Measurements from ENCODE around the gene MALRD1. TPM values are rescaled to one million over a fixed set of nuclear protein-coding genes. Genes with fewer than 3 reads are reported as not detected.

MALRD1 gene
- total RNA-seq, 1 donor from 2014 or later = 0.45 TPM

GRCh38 chr10:19212590-19212989 lies 164.0 kb downstream of the MALRD1 start:
- no peak overlapping the region for H3K27ac ChIP-seq (ENCODE audit: low read depth, low read length)
- FAIRE-seq (no peak), DNase-seq (ENCODE audit: low read depth) (no peak)
- H3K9ac ChIP-seq (ENCODE audit: low read length) = no peak overlapping the region
- Mint-ChIP-seq H3K36me3 (ENCODE audit: low read depth, unreplicated experiment) (no peaks in the 10 kb centered on the region), H3K27me3 (ENCODE audit: low read depth, unreplicated experiment) (no peaks in the 10 kb centered on the region), H3K9me3 (ENCODE audit: unreplicated experiment) (no peaks in the 10 kb centered on the region), H3K4me1 (ENCODE audit: low read depth, unreplicated experiment) (peaks cover 5% of the 10 kb centered on the region), H3K27ac (ENCODE audit: unreplicated experiment) (no peak overlapping the region), H3K4me3 (ENCODE audit: unreplicated experiment) (no peak overlapping the region)
- no peaks in the 10 kb centered on the region for H3K4me1 ChIP-seq (ENCODE audit: insufficient read depth, low read length)
- no peaks in the 10 kb centered on the region for H3K79me2 ChIP-seq (ENCODE audit: insufficient read depth, low read length)
- H3K36me3 ChIP-seq (ENCODE audit: insufficient read depth, low read length) = no peaks in the 10 kb centered on the region
- no peaks in the 10 kb centered on the region for H3K27me3 ChIP-seq (ENCODE audit: insufficient read depth, low read length)
- H3K4me3 ChIP-seq (ENCODE audit: insufficient read depth, low read depth, low read length) = no peak overlapping the region
- H2AFZ ChIP-seq (ENCODE audit: low read depth, low read length) = no peak overlapping the region
- no peak overlapping the region for H3K4me2 ChIP-seq (ENCODE audit: low read length)
- no peaks in the 10 kb centered on the region for H3K9me3 ChIP-seq (ENCODE audit: insufficient read depth, low read depth, low read length)
- H4K20me1 ChIP-seq (ENCODE audit: insufficient read depth, low read length) = no peaks in the 10 kb centered on the region
- TF ChIP-seq EZH2 (IDR thresholded peaks at IDR 0.05; ENCODE audit: insufficient read depth, low read length) (no peak), CTCF (IDR thresholded peaks at IDR 0.05; ENCODE audit: insufficient read depth, low read depth, low read length) (no peak)

GRCh38 chr10:19221216-19221615 lies 172.6 kb downstream of the MALRD1 start:
- Histone ChIP-seq H3K9ac (ENCODE audit: low read length) (no peak overlapping the region), H3K27me3 (ENCODE audit: insufficient read depth, low read length) (no peaks in the 10 kb centered on the region), H2AFZ (ENCODE audit: low read depth, low read length) (no peak overlapping the region), H3K27ac (ENCODE audit: low read depth, low read length) (no peak overlapping the region), H3K4me2 (ENCODE audit: low read length) (no peak overlapping the region), H3K4me3 (ENCODE audit: insufficient read depth, low read depth, low read length) (no peak overlapping the region), H3K9me3 (ENCODE audit: insufficient read depth, low read depth, low read length) (no peaks in the 10 kb centered on the region), H3K36me3 (ENCODE audit: insufficient read depth, low read length) (no peaks in the 10 kb centered on the region), H4K20me1 (ENCODE audit: insufficient read depth, low read length) (no peaks in the 10 kb centered on the region), H3K79me2 (ENCODE audit: insufficient read depth, low read length) (no peaks in the 10 kb centered on the region), H3K4me1 (ENCODE audit: insufficient read depth, low read length) (no peaks in the 10 kb centered on the region)
- Mint-ChIP-seq H3K9me3 (ENCODE audit: unreplicated experiment) (peaks cover 2% of the 10 kb centered on the region), H3K4me1 (ENCODE audit: low read depth, unreplicated experiment) (no peaks in the 10 kb centered on the region), H3K27me3 (ENCODE audit: low read depth, unreplicated experiment) (no peaks in the 10 kb centered on the region), H3K36me3 (ENCODE audit: low read depth, unreplicated experiment) (no peaks in the 10 kb centered on the region), H3K27ac (ENCODE audit: unreplicated experiment) (no peak overlapping the region), H3K4me3 (ENCODE audit: unreplicated experiment) (no peak overlapping the region)
- no peak for TF ChIP-seq EZH2 (IDR thresholded peaks at IDR 0.05; ENCODE audit: insufficient read depth, low read length)
- TF ChIP-seq CTCF (IDR thresholded peaks at IDR 0.05; ENCODE audit: insufficient read depth, low read depth, low read length) = no peak
- DNase-seq (ENCODE audit: low read depth) (no peak), FAIRE-seq (no peak)

- H3K27ac ChIP-seq (ENCODE audit: low read depth, low read length) = no peak overlapping the region
- Mint-ChIP-seq H3K4me1 (ENCODE audit: low read depth, unreplicated experiment) (no peaks in the 10 kb centered on the region), H3K27me3 (ENCODE audit: low read depth, unreplicated experiment) (no peaks in the 10 kb centered on the region), H3K27ac (ENCODE audit: unreplicated experiment) (no peak overlapping the region), H3K4me3 (ENCODE audit: unreplicated experiment) (no peak overlapping the region), H3K36me3 (ENCODE audit: low read depth, unreplicated experiment) (no peaks in the 10 kb centered on the region), H3K9me3 (ENCODE audit: unreplicated experiment) (no peaks in the 10 kb centered on the region)
- TF ChIP-seq EZH2 (IDR thresholded peaks at IDR 0.05; ENCODE audit: insufficient read depth, low read length) (no peak), CTCF (IDR thresholded peaks at IDR 0.05; ENCODE audit: insufficient read depth, low read depth, low read length) (no peak)
- no peak overlapping the region for H3K9ac ChIP-seq (ENCODE audit: low read length)
- H3K4me3 ChIP-seq (ENCODE audit: insufficient read depth, low read depth, low read length) = no peak overlapping the region
- no peaks in the 10 kb centered on the region for H3K9me3 ChIP-seq (ENCODE audit: insufficient read depth, low read depth, low read length)
- no peaks in the 10 kb centered on the region for H3K36me3 ChIP-seq (ENCODE audit: insufficient read depth, low read length)
- no peaks in the 10 kb centered on the region for H4K20me1 ChIP-seq (ENCODE audit: insufficient read depth, low read length)
- DNase-seq (ENCODE audit: low read depth) = no peak
- H3K79me2 ChIP-seq (ENCODE audit: insufficient read depth, low read length) = no peaks in the 10 kb centered on the region
- no peak overlapping the region for H2AFZ ChIP-seq (ENCODE audit: low read depth, low read length)
- H3K4me1 ChIP-seq (ENCODE audit: insufficient read depth, low read length) = no peaks in the 10 kb centered on the region
- H3K4me2 ChIP-seq (ENCODE audit: low read length) = no peak overlapping the region
- no peaks in the 10 kb centered on the region for H3K27me3 ChIP-seq (ENCODE audit: insufficient read depth, low read length)
- no peak for FAIRE-seq
These were observed 177.4 kb downstream of the MALRD1 start for GRCh38 chr10:19226025-19226424.
